ENCODE data around the gene ST13.
"Not testable (repeated sequence)": the region's sequence is repeated elsewhere in the genome, so short reads cannot be mapped to it uniquely, and the experiment has no call there.

Gene ST13

GRCh38 chr22:40834619-40835018 lies 21.8 kb downstream of the ST13 start:
- DNase-seq: no peak

GRCh38 chr22:40829131-40829530 lies 27.3 kb downstream of the ST13 start:
- no peak for DNase-seq

- DNase-seq: no peak
Observed at GRCh38 chr22:40826984-40827741, 29.3 kb downstream of the ST13 start.

DNA sequence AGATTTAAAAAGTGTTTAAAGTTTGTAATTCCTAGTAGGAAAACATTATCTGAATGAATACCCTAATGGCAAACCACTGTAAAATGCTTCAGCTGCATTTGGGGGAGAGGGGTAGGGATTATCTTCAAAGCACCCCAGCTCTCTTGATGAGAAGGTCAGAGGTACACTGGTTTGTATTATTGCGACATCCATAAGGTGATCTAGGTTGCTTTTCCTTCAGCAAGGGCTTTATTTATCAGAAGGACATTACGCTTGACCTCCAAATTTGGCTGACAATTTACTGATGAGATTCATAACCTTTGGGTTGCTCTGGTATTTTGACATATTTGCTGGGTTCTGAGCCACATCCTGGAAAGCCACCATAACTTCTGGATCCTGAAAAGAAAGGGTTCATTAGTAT lies 30.1 kb downstream of the ST13 start:
- not testable (repeated sequence) for DNase-seq

- DNase-seq: no peak
Observed at GRCh38 chr22:40823426-40823825, 33.0 kb downstream of the ST13 start.

DNA sequence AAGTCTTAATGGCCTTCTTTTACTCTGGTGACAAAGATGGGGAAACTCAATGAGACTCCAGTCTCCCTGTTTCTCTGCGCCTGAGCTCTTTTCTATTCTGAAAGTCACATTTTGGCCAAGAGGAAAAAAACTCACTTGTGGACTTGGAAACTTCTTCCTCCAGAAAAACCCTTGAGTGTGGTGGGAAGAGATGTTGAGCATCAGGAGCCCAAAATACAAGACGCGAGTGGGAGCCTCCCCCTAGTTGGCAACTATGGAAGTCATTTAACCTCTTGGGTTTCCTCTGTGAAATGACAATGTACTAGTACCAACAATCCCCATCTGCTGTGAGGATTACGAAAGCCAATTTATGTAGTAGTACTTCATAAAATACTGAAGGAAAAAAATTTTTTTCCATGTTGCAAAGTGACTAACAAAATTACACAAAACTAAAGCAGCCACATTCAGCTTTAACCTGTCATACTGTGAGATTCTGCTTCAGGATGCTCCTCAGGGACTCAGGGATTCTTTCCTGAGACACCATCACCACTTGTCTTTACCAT lies 36.8 kb downstream of the ST13 start:
- DNase-seq: peak; percentile 78

DNA sequence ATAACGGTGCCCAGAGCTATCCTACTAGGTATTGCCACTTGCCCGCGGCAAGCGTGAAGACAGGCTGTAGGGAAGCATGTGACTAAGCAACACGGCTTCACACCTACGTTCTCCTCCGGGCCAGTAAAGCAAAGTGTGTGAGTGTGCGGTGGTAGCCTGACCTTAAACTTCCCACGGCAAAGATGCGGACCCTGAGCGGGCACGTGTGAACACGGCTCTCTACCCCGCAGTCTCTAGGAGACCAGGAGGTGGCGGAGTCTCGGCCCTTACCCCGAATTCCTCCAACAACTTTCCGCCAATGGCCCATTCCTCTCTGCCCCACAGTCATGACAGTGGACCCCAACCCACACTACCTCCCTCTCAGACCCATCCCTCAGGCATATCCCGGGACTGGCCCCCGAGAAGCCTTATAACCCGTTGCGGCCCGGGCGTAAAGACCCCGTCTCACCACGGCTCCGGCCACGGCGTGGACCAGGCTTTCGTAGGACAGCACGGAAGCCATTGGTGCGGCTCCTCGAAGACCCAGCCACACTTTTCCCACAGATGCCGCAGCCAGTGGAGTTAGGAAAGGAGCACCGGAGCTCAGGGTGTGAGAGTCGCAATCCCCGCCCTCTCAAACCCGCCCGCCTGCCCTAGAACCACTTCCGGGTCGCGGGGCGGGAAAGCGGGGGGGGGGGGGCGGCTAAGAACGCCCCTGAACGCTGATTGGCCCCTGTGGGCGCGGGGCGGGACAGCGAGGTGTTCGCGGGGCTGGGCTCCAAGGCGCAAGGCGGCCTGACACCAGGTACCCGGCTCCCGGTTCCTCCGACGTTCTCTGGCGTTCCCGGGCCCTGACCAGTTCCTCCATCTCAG lies 37.5 kb downstream of the ST13 start, which contains the start of gene SLC25A17:
TSS of gene SLC25A17 (minus strand) at position 600 of the 852 bp plus-strand sequence. CDS start at position 502, 98 bp downstream.
- DNase-seq: peak; percentile 94

- DNase-seq: no peak
Observed at GRCh38 chr22:40818192-40818746, 38.2 kb downstream of the ST13 start.

- DNase-seq: no peak
Observed at GRCh38 chr22:40817737-40818136, 38.7 kb downstream of the ST13 start.

GRCh38 chr22:40813912-40814315 lies 42.5 kb downstream of the ST13 start:
- DNase-seq: no peak

DNA sequence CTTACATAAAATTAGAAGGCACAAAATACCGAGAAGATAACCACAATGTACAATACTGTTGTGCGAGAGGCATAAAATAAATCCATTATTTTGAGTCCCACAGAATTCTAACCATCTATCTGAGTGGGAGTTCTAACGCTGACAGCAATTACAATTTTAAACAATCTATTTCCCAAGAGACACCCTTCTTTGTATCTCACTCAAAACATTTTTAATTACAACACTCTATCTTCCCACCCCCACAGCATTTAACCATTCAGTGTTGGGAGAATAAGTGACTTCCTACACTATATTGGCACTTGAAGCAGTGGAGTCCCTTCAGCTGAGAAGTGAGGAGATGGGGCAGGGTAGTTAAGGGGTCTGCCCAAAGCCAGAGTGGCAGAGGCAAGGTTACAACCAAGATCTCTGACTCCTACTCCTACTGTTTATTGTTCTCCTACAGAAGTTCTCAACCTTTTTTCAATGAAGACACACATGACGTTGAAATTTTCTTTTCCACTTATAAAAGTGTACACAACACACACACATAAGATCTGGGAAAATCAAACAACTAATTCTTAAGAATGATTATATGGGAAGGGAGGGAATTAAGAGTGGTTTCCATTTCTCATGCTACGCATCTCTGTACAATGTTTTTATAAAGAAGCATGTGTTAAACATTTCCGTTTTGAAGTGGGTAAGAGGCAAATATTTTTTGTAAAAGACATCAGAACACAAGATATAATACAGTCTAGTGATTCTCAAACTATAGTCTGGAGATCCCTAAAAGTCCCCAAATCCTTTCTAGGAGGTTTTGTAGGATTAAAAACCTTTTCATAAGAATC lies 48.2 kb downstream of the ST13 start:
- DNase-seq: no peak

- no peak for DNase-seq
Observed at GRCh38 chr22:40806711-40807110, 49.7 kb downstream of the ST13 start.

GRCh38 chr22:40805699-40806203 lies 50.7 kb downstream of the ST13 start:
- DNase-seq: no peak

- DNase-seq: peak; percentile 7
Observed at GRCh38 chr22:40805239-40805638, 51.2 kb downstream of the ST13 start.

DNA sequence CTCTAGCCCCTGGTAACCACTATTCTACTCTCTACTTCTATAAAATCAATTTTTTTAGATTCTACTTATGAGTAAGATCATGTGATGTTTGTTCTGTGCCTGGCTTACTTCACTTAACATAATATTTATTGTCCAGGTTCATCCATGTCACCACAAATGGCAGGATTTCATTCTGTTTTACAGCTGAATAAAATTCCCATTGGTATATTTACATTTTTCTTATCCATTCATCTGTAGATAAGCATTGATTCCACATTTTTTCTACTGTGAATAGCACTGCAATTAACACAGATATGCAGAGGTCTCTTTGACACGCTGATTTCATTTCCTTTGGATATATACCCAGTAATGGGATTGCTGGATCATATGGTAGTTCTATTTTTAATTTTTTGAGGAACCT lies 53.1 kb downstream of the ST13 start:
- DNase-seq: no peak

DNA sequence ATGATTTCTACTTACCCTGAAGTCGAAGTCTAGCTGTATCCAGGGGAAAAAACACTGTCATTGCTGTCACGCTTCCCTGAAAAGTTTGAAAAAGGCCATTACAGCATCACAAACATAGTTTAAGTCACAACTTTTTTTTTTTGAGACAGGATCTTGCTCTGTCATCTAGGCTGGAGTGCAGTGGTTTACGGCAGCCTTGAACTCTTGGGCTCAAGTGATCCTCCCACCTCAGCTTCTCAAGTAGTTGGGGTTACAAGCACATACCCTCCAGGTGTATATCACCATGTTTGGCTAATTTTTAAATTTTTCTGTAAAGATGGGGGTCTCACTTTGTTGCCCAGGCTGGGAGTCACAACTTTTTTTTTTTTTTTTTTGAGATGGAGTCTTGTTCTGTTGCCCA lies 57.4 kb downstream of the ST13 start:
- no peak for DNase-seq

DNA sequence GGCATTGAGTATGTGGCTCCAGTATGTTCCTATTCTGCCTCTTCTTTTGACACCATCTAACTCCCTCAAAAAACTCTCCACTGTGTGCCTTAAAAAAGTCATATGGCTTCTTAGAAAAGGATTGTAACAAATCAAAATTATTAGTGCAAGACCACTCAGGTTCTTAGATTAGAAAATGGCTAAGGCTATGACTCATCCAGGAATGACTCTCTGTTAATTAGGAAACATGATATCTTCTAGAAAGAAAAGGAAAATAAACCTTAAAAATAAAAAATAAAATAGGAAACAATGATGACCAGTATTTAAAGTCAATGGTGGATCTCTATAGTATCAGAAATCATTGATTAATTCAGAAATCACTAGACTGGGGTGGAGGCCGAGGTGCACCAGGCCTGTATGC lies 59.0 kb downstream of the ST13 start:
- no peak for DNase-seq

- no peak for DNase-seq
Observed at GRCh38 chr22:40792451-40792850, 64.0 kb downstream of the ST13 start.

GRCh38 chr22:40791241-40791640 lies 65.2 kb downstream of the ST13 start:
- no peak for DNase-seq

DNA sequence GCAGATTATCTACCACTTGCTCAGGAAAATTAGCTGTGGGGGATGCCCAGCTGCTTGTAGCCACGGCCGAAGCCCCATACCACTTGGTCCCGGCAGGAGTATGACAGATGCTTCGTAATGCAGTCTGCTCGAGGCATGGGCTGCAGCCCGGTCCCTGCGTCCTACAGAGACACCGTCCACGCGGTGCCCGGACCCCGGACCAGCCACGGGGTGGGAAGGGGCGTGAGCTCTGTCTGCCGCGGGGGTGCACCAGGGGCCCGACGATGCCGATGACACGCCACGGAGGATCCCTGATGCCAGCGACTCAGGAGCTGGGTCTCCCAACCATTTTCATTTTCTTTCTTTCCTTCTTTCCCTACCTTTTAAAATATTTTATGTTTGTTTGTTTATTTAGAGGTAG lies 67.3 kb downstream of the ST13 start:
- DNase-seq: no peak

GRCh38 chr22:40782521-40782920 lies 73.9 kb downstream of the ST13 start:
- DNase-seq: no peak

- DNase-seq: not testable (repeated sequence)
Observed at GRCh38 chr22:40781749-40782148, 74.7 kb downstream of the ST13 start.
